NCI-H2029 (cell line): ENCODE measurements around the gene POMZP3.
"Not testable (repeated sequence)": the region's sequence is repeated elsewhere in the genome, so short reads cannot be mapped to it uniquely, and the experiment has no call there.

Source experiments
- DNase-seq: peaks from one replicate; lab custom pipeline; 2025; lab: John Stamatoyannopoulos, UW

POMZP3 gene

GRCh38 chr7:76626989-76627642, at the start of gene POMZP3:
Gene POMZP3, minus strand, starts transcription at chr7:76627279. Its CDS starts 1,215 bp downstream, at chr7:76626064.
- DNase-seq, result not testable (repeated sequence)

- not testable (repeated sequence) for DNase-seq
Observed at GRCh38 chr7:76675783-76676182, 48.7 kb upstream of the POMZP3 start.

GRCh38 chr7:76673346-76673745, 46.3 kb upstream of the POMZP3 start:
- not testable (repeated sequence) for DNase-seq

GRCh38 chr7:76659212-76659611, 32.1 kb upstream of the POMZP3 start:
- not testable (repeated sequence) for DNase-seq

GRCh38 chr7:76656425-76656824, 29.3 kb upstream of the POMZP3 start:
- not testable (repeated sequence) for DNase-seq

- not testable (repeated sequence) for DNase-seq
Observed at GRCh38 chr7:76642620-76643019, 15.5 kb upstream of the POMZP3 start.

- not testable (repeated sequence) for DNase-seq
Observed at GRCh38 chr7:76637061-76637691, 10.1 kb upstream of the POMZP3 start.

- DNase-seq, result not testable (repeated sequence)
Observed at GRCh38 chr7:76626581-76626980, 498 bp downstream of the POMZP3 start.

GRCh38 chr7:76619439-76620190, 7.5 kb downstream of the POMZP3 start:
- not testable (repeated sequence) for DNase-seq

- DNase-seq, result not testable (repeated sequence)
Observed at GRCh38 chr7:76613783-76614182, 13.3 kb downstream of the POMZP3 start.

GRCh38 chr7:76612232-76612631, 14.8 kb downstream of the POMZP3 start:
- DNase-seq, result not testable (repeated sequence)

- DNase-seq, result not testable (repeated sequence)
Observed at GRCh38 chr7:76609864-76610263, 17.2 kb downstream of the POMZP3 start.

- not testable (repeated sequence) for DNase-seq
Observed at GRCh38 chr7:76608469-76608868, 18.6 kb downstream of the POMZP3 start.

GRCh38 chr7:76606027-76606426, 21.1 kb downstream of the POMZP3 start:
- DNase-seq, result not testable (repeated sequence)

- DNase-seq, result not testable (repeated sequence)
Observed at GRCh38 chr7:76600650-76601049, 26.4 kb downstream of the POMZP3 start.

- DNase-seq, result not testable (repeated sequence)
Observed at GRCh38 chr7:76600116-76600482, 27.0 kb downstream of the POMZP3 start.

- DNase-seq, result not testable (repeated sequence)
Observed at GRCh38 chr7:76598590-76599264, 28.4 kb downstream of the POMZP3 start.

- not testable (repeated sequence) for DNase-seq
Observed at GRCh38 chr7:76597288-76597687, 29.8 kb downstream of the POMZP3 start.

GRCh38 chr7:76592694-76593093, 34.4 kb downstream of the POMZP3 start:
- not testable (repeated sequence) for DNase-seq

GRCh38 chr7:76591602-76592304, 35.3 kb downstream of the POMZP3 start:
- not testable (repeated sequence) for DNase-seq

- not testable (repeated sequence) for DNase-seq
Observed at GRCh38 chr7:76591033-76591432, 36.0 kb downstream of the POMZP3 start.
